AG09319 (cell line): ENCODE data around the gene UBN1.

Source experiments
- DNase-seq: peaks from one replicate; pipeline ENCODE4 v3.0.0-alpha.2; 2010; ENCODE audit warnings: low read depth; ENCODE audit errors: extremely low read depth
- CTCF ChIP-seq: IDR thresholded peaks from 2 replicates; pipeline ENCODE4 v1.5.1; 2011; ENCODE audit warnings: low read depth, mild to moderate bottlenecking, inconsistent platforms, low read length, moderate library complexity

Gene UBN1

GRCh38 chr16:4862639-4863038 is 15.4 kb downstream of the UBN1 start:
- DNase-seq: no peak
- TF ChIP-seq CTCF: no peak

- no peak for TF ChIP-seq CTCF
- no peak for DNase-seq
Measured at GRCh38 chr16:4864728-4865127, 17.4 kb downstream of the UBN1 start.

GRCh38 chr16:4865231-4865860 is 18.1 kb downstream of the UBN1 start:
- no peak for DNase-seq
- no peak for TF ChIP-seq CTCF

GRCh38 chr16:4866586-4866985 is 19.3 kb downstream of the UBN1 start:
- no peak for TF ChIP-seq CTCF
- no peak for DNase-seq

GRCh38 chr16:4868026-4868425 is 20.7 kb downstream of the UBN1 start:
- no peak for DNase-seq
- no peak for TF ChIP-seq CTCF

- no peak for TF ChIP-seq CTCF
- no peak for DNase-seq
Measured at GRCh38 chr16:4868535-4868934, 21.3 kb downstream of the UBN1 start.

GRCh38 chr16:4869147-4869805 is 22.0 kb downstream of the UBN1 start:
- no peak for TF ChIP-seq CTCF
- no peak for DNase-seq
